Esophagus mucosa (tissue), 1 donor: Measurements from ENCODE around the gene KRTAP5-1. TPM values are rescaled to one million over a fixed set of nuclear protein-coding genes. Genes with fewer than 3 reads are reported as not detected.

Source experiments
- ATAC-seq: fragments of 200-7000 bp; cut with Tn5 transposase; one replicate; pipeline ENCODE4 v1.9.1; 2020
- total RNA-seq: library from RNA; stranded (reverse); gene quantifications from one replicate; pipeline ENCODE4 v1.2.4, GENCODE V29; 2023
- donor health status: DM: yes; HTN: yes; CAD: no.

Gene KRTAP5-1
- total RNA-seq, 1 donor from 2014 or later: not detected

GRCh38 chr11:1542267-1542666, 42.8 kb downstream of the KRTAP5-1 start:
- ATAC-seq: no peak

- ATAC-seq: no peak
Measured at GRCh38 chr11:1541474-1542204, 43.4 kb downstream of the KRTAP5-1 start.

- ATAC-seq: no peak
Measured at GRCh38 chr11:1540074-1540473, 45.0 kb downstream of the KRTAP5-1 start.

- no peak for ATAC-seq
Measured at GRCh38 chr11:1538153-1538552, 46.9 kb downstream of the KRTAP5-1 start.

- ATAC-seq: no peak
Measured at GRCh38 chr11:1536065-1536843, 48.8 kb downstream of the KRTAP5-1 start.

GRCh38 chr11:1534682-1535081, 50.4 kb downstream of the KRTAP5-1 start:
- no peak for ATAC-seq

Other genes with a start within 250 kb of the KRTAP5-1 start
- gene BRSK2, start 195.3 kb downstream of the KRTAP5-1 start, total RNA-seq: 0.08 TPM
- gene MOB2, start 98.5 kb downstream of the KRTAP5-1 start, total RNA-seq: 32.1 TPM
- 0.76 TPM for gene DUSP8, start 13.0 kb downstream of the KRTAP5-1 start, total RNA-seq
- not detected for gene KRTAP5-2, start 13.0 kb upstream of the KRTAP5-1 start, total RNA-seq
- gene KRTAP5-3, start 23.2 kb upstream of the KRTAP5-1 start, total RNA-seq: not detected
- not detected for gene KRTAP5-4, start 36.9 kb upstream of the KRTAP5-1 start, total RNA-seq
- gene KRTAP5-5, start 44.5 kb upstream of the KRTAP5-1 start, total RNA-seq: not detected
- not detected for gene KRTAP5-6, start 111.9 kb upstream of the KRTAP5-1 start, total RNA-seq
- gene IFITM10, start 165.3 kb upstream of the KRTAP5-1 start, total RNA-seq: 0.96 TPM
- gene CTSD, start 178.6 kb upstream of the KRTAP5-1 start, total RNA-seq: 583 TPM
- gene SYT8, start 249.7 kb upstream of the KRTAP5-1 start, total RNA-seq: 22.4 TPM